GM12873 (cell line): ENCODE data around the gene GPATCH11.

ENCODE experiments used
- CTCF ChIP-seq: IDR thresholded peaks from 2 replicates; pipeline ENCODE4 v1.5.1; 2012; ENCODE audit warnings: low read depth, mild to moderate bottlenecking, moderate library complexity, low read length, control low read depth; ENCODE audit not compliant: insufficient read depth; ENCODE audit errors: missing control alignments

The GPATCH11 gene

GRCh38 chr2:37061013-37061711 lies 23.2 kb upstream of the GPATCH11 start:
- TF ChIP-seq CTCF, result no peak

- no peak for TF ChIP-seq CTCF
Observed at GRCh38 chr2:37061776-37062175, 22.5 kb upstream of the GPATCH11 start.

GRCh38 chr2:37068686-37069085 lies 15.6 kb upstream of the GPATCH11 start:
- no peak for TF ChIP-seq CTCF

GRCh38 chr2:37070931-37071330 lies 13.4 kb upstream of the GPATCH11 start:
- TF ChIP-seq CTCF, result no peak

GRCh38 chr2:37080266-37080665 lies 4.1 kb upstream of the GPATCH11 start:
- no peak for TF ChIP-seq CTCF

- no peak for TF ChIP-seq CTCF
Observed at GRCh38 chr2:37080689-37081088, 3.6 kb upstream of the GPATCH11 start.

GRCh38 chr2:37084797-37085196 lies 479 bp downstream of the GPATCH11 start:
- no peak for TF ChIP-seq CTCF
